HG02884 (cell line): ENCODE data around the gene TM7SF2.
"Not testable (repeated sequence)": the region's sequence is repeated elsewhere in the genome, so short reads cannot be mapped to it uniquely, and the experiment has no call there.

Experiments
- ATAC-seq: cut with Tn5 transposase; IDR thresholded peaks from one replicate; pipeline ENCODE4 v1.9.1; 2021; ENCODE audit warnings: mild to moderate bottlenecking, moderate library complexity; ENCODE audit not compliant: unreplicated experiment

TM7SF2 gene

DNA sequence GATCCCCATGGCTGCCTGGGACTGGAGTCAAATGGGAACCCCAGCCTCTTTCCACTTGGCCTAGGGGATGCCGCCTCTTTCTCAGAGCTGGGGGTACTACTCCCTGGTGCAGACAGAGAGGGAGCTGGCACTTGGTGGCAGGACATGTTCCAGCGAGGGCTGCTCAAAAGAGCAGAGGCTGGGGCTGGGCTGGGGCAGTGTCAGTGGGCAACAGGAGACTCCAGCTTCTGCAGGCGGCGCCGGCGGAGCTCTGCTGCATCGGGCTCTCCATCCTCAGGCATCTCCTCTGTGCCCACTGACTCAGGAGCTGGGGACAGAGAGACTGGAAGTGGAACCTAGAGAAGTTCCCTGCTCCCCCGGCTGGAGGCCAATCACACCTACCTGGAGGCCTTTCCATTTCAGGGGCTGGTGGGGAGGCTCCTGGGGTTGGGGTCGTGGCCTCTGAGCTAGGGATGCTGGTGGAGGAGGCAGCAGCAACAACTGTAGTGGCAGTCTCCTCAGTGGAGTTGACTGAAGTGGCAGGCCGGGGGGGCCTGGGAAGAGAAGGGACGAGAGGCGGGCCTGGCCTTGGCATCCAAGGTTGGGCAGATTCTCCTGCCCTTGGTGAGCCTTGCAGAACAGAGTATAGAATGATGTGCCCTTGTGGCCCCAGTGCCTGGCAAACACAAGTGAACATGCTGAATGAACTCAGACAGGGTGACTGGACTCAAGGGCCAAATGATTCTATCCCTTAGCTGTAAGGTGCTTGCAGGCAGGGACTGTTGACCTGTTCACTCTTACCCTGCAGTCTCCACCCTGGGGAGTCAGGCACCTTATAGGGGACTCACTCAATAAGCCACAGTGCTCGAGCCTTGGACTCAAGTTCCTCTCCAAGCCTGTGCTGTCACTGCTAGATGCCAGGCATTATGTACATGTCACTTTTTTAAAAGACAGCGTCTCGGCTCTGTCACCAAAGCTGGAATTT, 16.8 kb downstream of the TM7SF2 start:
- ATAC-seq, result no peak

DNA sequence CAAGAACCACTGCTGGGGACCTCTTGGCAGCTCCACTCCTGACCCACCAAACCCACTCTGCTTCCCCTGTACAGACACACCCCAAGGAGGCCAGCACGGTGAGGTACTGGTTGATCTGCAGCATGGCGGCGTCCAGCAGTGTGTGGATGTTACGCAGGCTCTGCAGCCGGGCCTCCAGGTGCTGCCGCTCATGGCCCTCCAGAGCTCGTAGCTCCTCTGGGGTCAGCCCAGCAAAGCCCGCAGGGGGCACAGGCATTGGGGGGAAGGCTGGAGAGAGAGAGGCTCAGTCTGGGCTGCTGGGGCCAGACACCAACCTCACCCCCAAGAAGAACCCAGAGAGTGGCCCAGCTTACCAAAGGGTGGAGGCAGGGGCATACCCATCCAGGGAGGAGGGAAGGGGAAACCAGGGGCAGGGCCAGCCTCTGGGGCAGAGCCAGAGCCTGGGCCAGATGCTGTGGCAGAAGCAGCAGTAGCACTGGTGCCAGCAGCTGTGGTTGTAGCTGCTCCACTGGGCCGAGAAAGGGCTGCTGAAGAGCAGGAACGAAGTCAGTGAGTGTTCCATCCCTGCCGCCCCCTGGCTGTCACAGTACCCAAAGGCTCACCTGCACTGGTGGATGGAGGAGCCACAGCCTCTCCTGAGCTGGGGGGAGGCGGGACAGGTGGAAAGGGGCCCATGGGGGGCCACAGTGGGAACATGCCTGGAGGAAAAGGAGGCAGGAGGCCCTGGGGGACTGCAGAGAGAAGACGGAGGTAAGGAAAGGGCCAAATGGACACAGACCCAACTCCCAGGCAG, 18.2 kb downstream of the TM7SF2 start:
- ATAC-seq, result no peak

GRCh38 chr11:65130631-65131416, 19.2 kb downstream of the TM7SF2 start:
- ATAC-seq, result no peak

- ATAC-seq, result no peak
Observed at GRCh38 chr11:65131417-65131776, 19.7 kb downstream of the TM7SF2 start.

DNA sequence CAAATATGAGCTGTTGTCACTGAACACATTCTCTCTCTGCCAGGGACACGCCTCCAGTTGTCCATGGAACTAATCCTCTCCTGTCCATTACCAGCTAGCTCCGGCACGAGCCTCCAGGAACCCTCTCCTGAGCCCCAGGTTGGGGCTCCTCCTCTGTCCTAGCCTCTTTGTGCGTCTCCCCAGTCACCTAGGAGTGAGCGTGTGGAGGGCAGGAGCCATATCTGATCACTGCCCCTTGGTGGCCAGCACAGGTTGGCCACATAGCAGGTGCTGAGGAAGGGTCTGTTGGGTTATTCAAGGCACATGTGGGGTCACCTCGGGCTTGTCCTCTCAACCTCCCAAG, 20.2 kb downstream of the TM7SF2 start:
- ATAC-seq, result no peak

GRCh38 chr11:65132238-65132987, 20.7 kb downstream of the TM7SF2 start:
- ATAC-seq, result peak; percentile 38

- ATAC-seq, result no peak
Observed at GRCh38 chr11:65132988-65133700, 21.5 kb downstream of the TM7SF2 start.

- no peak for ATAC-seq
Observed at GRCh38 chr11:65133724-65134123, 22.1 kb downstream of the TM7SF2 start.

- ATAC-seq, result peak; percentile 43
Observed at GRCh38 chr11:65134240-65134951, 22.7 kb downstream of the TM7SF2 start, which contains the start of gene SYVN1. TSS of gene SYVN1 (minus strand) at chr11:65134519. CDS start at chr11:65133601, 918 bp downstream.

DNA sequence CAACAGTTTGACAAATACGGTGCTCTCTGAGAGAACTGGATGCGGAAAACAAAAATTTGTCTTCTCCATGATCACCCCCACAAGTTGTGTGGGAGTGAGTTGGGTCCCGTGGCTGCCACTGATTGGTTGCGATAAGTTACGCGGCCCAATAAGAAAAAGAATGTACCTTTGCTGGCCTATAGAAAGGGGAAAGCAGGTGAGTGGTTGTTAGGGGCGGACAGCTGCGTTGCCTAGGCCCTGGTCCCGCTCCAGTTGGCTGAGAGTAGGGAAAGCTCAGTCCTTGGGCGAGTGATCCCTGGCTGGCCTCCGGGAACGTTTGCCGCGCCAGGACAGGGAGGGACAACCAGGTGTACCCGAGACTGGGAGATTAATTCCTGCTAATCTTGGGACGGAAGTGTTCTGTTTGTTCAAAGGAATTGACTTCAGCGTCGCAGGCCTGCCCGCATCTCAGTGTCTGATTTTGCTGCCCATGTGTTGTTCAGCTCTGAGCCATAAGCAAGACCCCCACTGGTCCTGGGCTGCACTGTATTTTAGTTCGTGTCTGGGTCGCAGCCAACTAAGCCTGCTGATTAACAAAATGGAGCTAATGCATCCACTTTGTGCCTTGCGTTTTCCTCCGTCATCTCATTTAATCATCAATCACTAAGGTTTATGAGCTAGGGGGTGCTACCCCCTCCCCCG, 23.4 kb downstream of the TM7SF2 start:
- peak; percentile 70 for ATAC-seq

DNA sequence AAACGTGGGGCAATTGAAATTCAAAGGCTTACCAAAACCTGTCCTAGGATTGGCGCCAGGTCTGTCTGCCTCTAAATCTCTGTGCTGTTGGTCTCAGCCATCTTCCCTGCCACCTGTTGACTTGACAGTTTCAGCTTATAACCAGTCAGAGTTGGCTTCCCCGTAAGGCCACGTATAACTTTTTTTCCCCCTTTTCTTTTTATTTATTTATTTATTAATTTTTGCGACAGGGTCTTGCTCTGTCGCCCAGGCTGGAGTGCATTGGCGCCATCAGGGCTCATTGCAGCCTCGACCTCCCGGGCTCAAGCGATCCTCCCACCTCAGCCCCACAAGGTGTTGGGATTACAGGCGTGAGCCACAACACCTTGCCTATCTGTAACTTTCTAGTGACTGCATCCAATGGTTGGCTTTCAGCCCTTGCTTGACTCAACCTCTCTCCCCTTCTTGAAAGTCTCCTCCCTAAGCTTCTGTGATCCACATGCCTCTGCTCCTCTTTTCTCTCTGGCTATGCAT, 24.0 kb downstream of the TM7SF2 start:
- no peak for ATAC-seq

GRCh38 chr11:65136515-65137096, 24.9 kb downstream of the TM7SF2 start:
- ATAC-seq, result no peak

DNA sequence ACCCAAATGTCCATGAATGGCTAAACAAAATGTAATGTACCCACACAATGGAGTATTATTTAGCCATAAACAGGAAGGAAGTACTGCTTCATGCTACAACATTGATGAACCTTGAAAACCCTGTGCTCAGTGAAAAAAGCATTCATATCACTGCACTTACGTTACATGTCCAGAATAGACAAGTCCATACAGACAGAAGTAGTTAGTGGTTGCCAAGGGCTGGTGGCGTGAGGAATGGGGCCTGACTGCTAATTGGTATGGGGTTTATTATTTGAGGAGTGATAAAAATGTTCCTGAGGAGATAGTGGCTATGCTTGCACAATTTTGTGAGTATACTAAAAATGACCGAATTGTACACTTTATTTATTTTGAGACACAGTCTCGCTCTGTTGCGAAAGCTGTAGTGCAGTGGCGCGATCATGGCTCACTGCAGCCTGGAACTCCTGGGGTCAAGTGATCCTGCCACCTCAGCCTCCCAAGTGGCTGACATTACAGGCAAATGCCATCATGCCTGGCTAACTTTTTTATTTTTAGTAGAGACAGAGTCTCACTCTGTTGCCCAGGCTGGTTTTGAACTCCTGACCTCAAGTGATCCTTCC, 30.3 kb downstream of the TM7SF2 start:
- no peak for ATAC-seq

DNA sequence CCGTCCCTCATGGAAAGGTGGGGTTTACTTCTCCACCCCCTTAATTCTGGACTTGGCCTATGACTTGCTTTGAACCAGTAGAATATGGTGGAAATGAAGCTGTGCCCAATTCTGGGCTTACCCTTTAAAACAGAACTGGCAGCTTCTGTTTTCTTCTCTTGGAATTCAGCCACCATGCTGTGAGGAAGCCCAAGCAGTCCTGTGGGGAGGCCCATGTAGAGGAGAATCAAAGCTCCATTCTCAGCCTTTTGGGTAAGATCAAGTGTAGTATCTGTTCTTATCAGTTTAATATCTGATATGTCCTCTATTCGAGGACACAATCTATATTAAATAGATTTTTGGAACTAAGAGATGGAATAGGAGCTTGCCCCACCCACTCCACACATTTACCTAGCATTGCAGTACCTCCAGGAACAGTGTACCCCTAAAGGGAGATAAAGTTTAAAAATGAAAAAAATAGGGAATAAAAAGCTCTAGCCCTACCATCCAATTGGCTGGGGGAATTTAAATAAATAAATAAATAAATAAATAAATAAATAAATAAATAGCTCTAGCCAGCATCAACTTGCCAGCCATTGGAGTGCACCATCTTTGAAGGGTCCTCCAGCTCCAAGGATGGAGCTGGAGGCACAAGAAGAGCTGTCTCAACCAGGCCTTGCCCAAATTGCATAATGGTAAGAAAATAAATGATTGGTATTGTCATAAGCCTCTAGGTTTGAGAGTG, 35.8 kb downstream of the TM7SF2 start:
- no peak for ATAC-seq

DNA sequence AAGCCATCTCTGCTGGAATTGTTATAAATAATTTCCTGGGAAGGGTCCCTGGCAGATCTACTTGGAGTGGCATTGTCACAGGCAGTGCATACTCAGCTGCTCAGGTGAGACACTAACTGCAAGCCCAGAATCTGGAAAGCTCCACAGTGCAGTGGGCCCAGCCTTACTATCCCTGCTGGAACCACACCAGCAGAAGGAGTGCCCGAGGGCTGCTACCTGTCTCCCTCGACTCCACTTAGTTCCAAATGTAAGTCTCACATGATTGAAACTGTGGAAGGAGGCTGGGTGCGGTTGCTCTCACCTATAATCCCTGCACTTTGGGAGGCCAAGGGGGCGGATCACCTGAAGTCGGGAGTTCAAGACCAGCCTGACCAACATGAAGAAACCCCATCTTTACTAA, 37.0 kb downstream of the TM7SF2 start:
- ATAC-seq, result no peak

DNA sequence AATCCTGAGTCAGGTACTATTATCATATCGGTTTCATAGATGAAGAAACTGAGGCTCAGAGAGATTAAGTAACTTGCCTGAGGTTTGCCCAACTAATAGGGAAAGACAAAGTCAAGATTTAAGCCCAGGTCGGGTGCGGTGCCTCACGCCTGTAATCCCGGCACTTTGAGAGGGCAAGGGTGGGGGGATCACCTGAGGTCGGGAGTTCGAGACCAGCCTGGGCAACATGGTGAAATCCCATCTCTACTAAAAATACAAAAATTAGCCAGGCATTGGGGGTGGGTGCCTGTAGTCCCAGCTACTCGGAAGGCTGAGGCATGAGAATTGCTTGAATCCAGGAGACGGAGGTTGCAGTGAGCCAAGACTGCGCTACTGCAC, 38.4 kb downstream of the TM7SF2 start:
- not testable (repeated sequence) for ATAC-seq
